D721Med (cell line): ENCODE results near the gene GEMIN7.

ENCODE experiments used
- DNase-seq: peaks from one replicate; pipeline ENCODE4 v3.0.0; 2011; ENCODE audit warnings: low spot score; ENCODE audit not compliant: insufficient read length
- FAIRE-seq: peaks from 2 replicates; lab custom pipeline; 2011; peaks lifted over from hg19 to GRCh38; lab: Jason Lieb, UNC
- CTCF ChIP-seq: IDR thresholded peaks from 2 replicates; pipeline ENCODE4 v1.5.1; 2012; ENCODE audit warnings: mild to moderate bottlenecking, control low read depth; ENCODE audit not compliant: insufficient read depth; ENCODE audit errors: missing control alignments

Gene GEMIN7

GRCh38 chr19:45091031-45091923 lies 12.2 kb downstream of the GEMIN7 start:
- DNase-seq (peak; percentile 88), FAIRE-seq (peak; percentile 46)
- no peak for TF ChIP-seq CTCF

- TF ChIP-seq CTCF, result no peak
- DNase-seq (peak; percentile 96), FAIRE-seq (no peak)
These were observed 14.0 kb downstream of the GEMIN7 start, which contains the start of gene PPP1R37 for GRCh38 chr19:45092747-45093678. Gene PPP1R37 (plus strand): TSS chr19:45093179. CDS start chr19:45093326, 147 bp downstream.

GRCh38 chr19:45094137-45094536 lies 15.1 kb downstream of the GEMIN7 start:
- TF ChIP-seq CTCF, result no peak
- DNase-seq (no peak), FAIRE-seq (no peak)

- TF ChIP-seq CTCF, result no peak
- DNase-seq (no peak), FAIRE-seq (no peak)
These were observed 15.6 kb downstream of the GEMIN7 start for GRCh38 chr19:45094707-45095106.

- no peak for TF ChIP-seq CTCF
- no peak for FAIRE-seq
- no peak for DNase-seq
These were observed 16.7 kb downstream of the GEMIN7 start for GRCh38 chr19:45095496-45096413.

- FAIRE-seq (no peak), DNase-seq (no peak)
- no peak for TF ChIP-seq CTCF
These were observed 17.6 kb downstream of the GEMIN7 start for GRCh38 chr19:45096700-45097099.
